ENCODE results near the gene GZMA. TPM values are rescaled to one million over a fixed set of nuclear protein-coding genes. Genes with fewer than 3 reads are reported as not detected.

GZMA gene
- total and polyA plus RNA-seq, 2 experiments from 2014 or later, result not detected

- TF ChIP-seq REST (IDR thresholded peaks at IDR 0.05; ENCODE audit: unreplicated experiment) (no peak), ZNF331 (CRISPR knock-in tag; IDR thresholded peaks at IDR 0.05; ENCODE audit: low read depth) (no peak), NANOG (IDR thresholded peaks at IDR 0.05; ENCODE audit: borderline replicate concordance) (no peak), CREB1 (CRISPR knock-in tag; IDR thresholded peaks at IDR 0.05; ENCODE audit: low read depth) (no peak), JUNB (IDR thresholded peaks at IDR 0.05; ENCODE audit: unreplicated experiment) (no peak)
These were observed 7.8 kb downstream of the GZMA start (continued) for GRCh38 chr5:55110217-55110616.

- H3K27ac ChIP-seq (ENCODE audit: low read depth), result no peak overlapping the region
- no peak overlapping the region for H3K4me3 ChIP-seq
- DNase-seq (ENCODE audit: low spot score) (no peak), ATAC-seq (no peak)
- Mint-ChIP-seq H3K36me3 (ENCODE audit: low read depth) (no peaks in the 10 kb centered on the region), H3K4me3 (no peak overlapping the region), H3K27ac (no peak overlapping the region), H3K9me3 (no peaks in the 10 kb centered on the region), H3K27me3 (ENCODE audit: insufficient read depth, low read depth, poor library complexity) (peaks cover 4% of the 10 kb centered on the region), H3K4me1 (peaks cover 10% of the 10 kb centered on the region)
- no peaks in the 10 kb centered on the region for H4K20me1 ChIP-seq (replicated peaks; ENCODE audit: insufficient read depth)
- peaks cover 15% of the 10 kb centered on the region for H3K4me1 ChIP-seq (ENCODE audit: insufficient read depth)
- H3K36me3 ChIP-seq (ENCODE audit: insufficient read depth), result no peaks in the 10 kb centered on the region
- no peaks in the 10 kb centered on the region for H3F3A ChIP-seq (replicated peaks; ENCODE audit: low read depth)
- H3K27me3 ChIP-seq (ENCODE audit: insufficient read depth), result no peaks in the 10 kb centered on the region
- no peak overlapping the region for H2AFZ ChIP-seq
- 0 out of 2 replicates have a peak, but pooled peaks cover 2% of the 10 kb centered on the region for H3K9me2 ChIP-seq (ENCODE audit: insufficient read depth)
- no peaks in the 10 kb centered on the region for H3K79me2 ChIP-seq (replicated peaks; ENCODE audit: insufficient read depth)
- H3K4me2 ChIP-seq, result no peak overlapping the region
- no peak for TF ChIP-seq POLR2AphosphoS5 (IDR thresholded peaks at IDR 0.05; ENCODE audit: low read depth)
- TF ChIP-seq CTCF (conservative IDR thresholded peaks at IDR 0.05; ENCODE audit: low read depth in 2 of 2), result no peak
- TF ChIP-seq EZH2 (IDR thresholded peaks at IDR 0.05; ENCODE audit: low read depth, unreplicated experiment), result no peak
- no peak for TF ChIP-seq NANOG (IDR thresholded peaks at IDR 0.05; ENCODE audit: borderline replicate concordance)
- no peak for TF ChIP-seq ZNF331 (CRISPR knock-in tag; IDR thresholded peaks at IDR 0.05; ENCODE audit: low read depth)
- no peak for TF ChIP-seq REST (IDR thresholded peaks at IDR 0.05; ENCODE audit: unreplicated experiment)
- no peak for TF ChIP-seq JUNB (IDR thresholded peaks at IDR 0.05; ENCODE audit: unreplicated experiment)
- TF ChIP-seq CREB1 (CRISPR knock-in tag; IDR thresholded peaks at IDR 0.05; ENCODE audit: low read depth), result no peak
- TF ChIP-seq STAT1 (IDR thresholded peaks at IDR 0.05; ENCODE audit: unreplicated experiment), result no peak
- no peak for TF ChIP-seq ZNF114 (CRISPR knock-in tag; IDR thresholded peaks at IDR 0.05)
- no peak for TF ChIP-seq EZH2phosphoT487 (IDR thresholded peaks at IDR 0.05; ENCODE audit: unreplicated experiment)
These were observed 10.9 kb downstream of the GZMA start for GRCh38 chr5:55113327-55113726.
